Upper lobe of left lung (tissue), 4 donors: ENCODE measurements around the gene RASSF9.

Experiments used
- EP300 ChIP-seq, 4 donors: sonication (generic); formaldehyde crosslinking; IDR thresholded peaks; one replicate each; pipeline ENCODE4 v1.5.1; 2017; ENCODE audit warnings: antibody characterized with exemption in 4 of 4, control low read depth in 2 of 4
- POLR2A ChIP-seq, 4 donors: fragments of 450-650 bp; IDR thresholded peaks; one replicate each; pipeline ENCODE4 v1.5.1; 2016 to 2017; ENCODE audit warnings: antibody characterized with exemption in 4 of 4, mild to moderate bottlenecking in 2 of 4
- TF ChIP-seq, protein P1 (sequence below), 6 experiments: fragments of 450-650 bp in 4 of 6; fragments of 200-600 bp in 2 of 6; sonication (generic) in 2 of 6; IDR thresholded peaks; one replicate each; pipeline ENCODE4 v1.5.1; 2016 to 2019; ENCODE audit warnings: antibody characterized with exemption in 6 of 6

DNA sequence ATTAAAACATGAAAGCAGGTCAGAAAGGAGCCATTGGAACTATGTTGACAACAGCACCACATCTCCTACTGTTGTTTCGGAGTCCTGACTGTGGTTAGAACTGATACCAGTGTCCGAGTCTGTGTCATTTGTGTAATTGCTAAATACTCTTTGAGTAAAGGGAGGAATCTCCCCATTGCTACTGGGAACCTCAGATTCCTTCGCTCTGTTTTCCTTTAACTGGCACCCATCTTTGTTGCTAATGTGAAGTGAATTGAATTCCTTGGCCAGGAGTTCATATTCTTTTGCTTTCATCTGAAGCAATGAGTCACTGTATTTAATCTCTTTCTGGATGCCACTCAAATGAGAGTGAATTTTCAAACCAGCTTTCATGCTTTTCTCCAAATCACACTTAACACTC, 31.5 kb downstream of the RASSF9 start:
- TF ChIP-seq, protein P1, sequence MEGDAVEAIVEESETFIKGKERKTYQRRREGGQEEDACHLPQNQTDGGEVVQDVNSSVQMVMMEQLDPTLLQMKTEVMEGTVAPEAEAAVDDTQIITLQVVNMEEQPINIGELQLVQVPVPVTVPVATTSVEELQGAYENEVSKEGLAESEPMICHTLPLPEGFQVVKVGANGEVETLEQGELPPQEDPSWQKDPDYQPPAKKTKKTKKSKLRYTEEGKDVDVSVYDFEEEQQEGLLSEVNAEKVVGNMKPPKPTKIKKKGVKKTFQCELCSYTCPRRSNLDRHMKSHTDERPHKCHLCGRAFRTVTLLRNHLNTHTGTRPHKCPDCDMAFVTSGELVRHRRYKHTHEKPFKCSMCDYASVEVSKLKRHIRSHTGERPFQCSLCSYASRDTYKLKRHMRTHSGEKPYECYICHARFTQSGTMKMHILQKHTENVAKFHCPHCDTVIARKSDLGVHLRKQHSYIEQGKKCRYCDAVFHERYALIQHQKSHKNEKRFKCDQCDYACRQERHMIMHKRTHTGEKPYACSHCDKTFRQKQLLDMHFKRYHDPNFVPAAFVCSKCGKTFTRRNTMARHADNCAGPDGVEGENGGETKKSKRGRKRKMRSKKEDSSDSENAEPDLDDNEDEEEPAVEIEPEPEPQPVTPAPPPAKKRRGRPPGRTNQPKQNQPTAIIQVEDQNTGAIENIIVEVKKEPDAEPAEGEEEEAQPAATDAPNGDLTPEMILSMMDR (IDR thresholded peaks at IDR 0.05) = no peak
- TF ChIP-seq POLR2A (IDR thresholded peaks at IDR 0.05) (no peak), EP300 (IDR thresholded peaks at IDR 0.05) (no peak)
